Upper lobe of left lung (tissue), 6 donors: ENCODE data around the gene PAPLN. TPM values are rescaled to one million over a fixed set of nuclear protein-coding genes. Genes with fewer than 3 reads are reported as not detected.

Source experiments
- ATAC-seq, 2 donors: fragments of 200-7000 bp; cut with Tn5 transposase; one replicate each; pipeline ENCODE4 v1.9.1; 2022; ENCODE audit warnings: mild to moderate bottlenecking in 2 of 2, moderate library complexity in 2 of 2; ENCODE audit not compliant: low FRiP score in 2 of 2
- DNase-seq, 2 donors: peaks; one replicate each; pipeline ENCODE4 v3.0.0-alpha.2; 2019 to 2020
- H3K27ac ChIP-seq, 4 donors: fragments of 200-600 bp; sonication (generic); one replicate each; pipeline ENCODE4 v1.5.1; 2016 to 2019
- H3K27me3 ChIP-seq, 4 donors: fragments of 200-600 bp; sonication (generic); one replicate each; pipeline ENCODE4 v1.5.1; 2017 to 2019
- H3K36me3 ChIP-seq, 4 donors: fragments of 200-600 bp; sonication (generic); one replicate each; pipeline ENCODE4 v1.5.1; 2016 to 2019
- H3K4me1 ChIP-seq, 4 donors: fragments of 200-600 bp; sonication (generic); one replicate each; pipeline ENCODE4 v1.5.1; 2018 to 2019
- H3K4me3 ChIP-seq, 4 donors: fragments of 200-600 bp; sonication (generic); one replicate each; pipeline ENCODE4 v1.5.1; 2017 to 2019; ENCODE audit warnings: mild to moderate bottlenecking in 2 of 4, moderate library complexity in 1 of 4
- H3K9me3 ChIP-seq, 4 donors: fragments of 200-600 bp; sonication (generic); one replicate each; pipeline ENCODE4 v1.5.1; 2018 to 2019
- CTCF ChIP-seq, 6 experiments: fragments of 450-650 bp in 4 of 6; fragments of 200-600 bp in 2 of 6; sonication (generic) in 2 of 6; IDR thresholded peaks; one replicate each; pipeline ENCODE4 v1.5.1; 2016 to 2019; ENCODE audit warnings: antibody characterized with exemption in 6 of 6
- EP300 ChIP-seq, 4 donors: sonication (generic); formaldehyde crosslinking; IDR thresholded peaks; one replicate each; pipeline ENCODE4 v1.5.1; 2017; ENCODE audit warnings: antibody characterized with exemption in 4 of 4, control low read depth in 2 of 4
- POLR2A ChIP-seq, 4 donors: fragments of 450-650 bp; IDR thresholded peaks; one replicate each; pipeline ENCODE4 v1.5.1; 2016 to 2017; ENCODE audit warnings: antibody characterized with exemption in 4 of 4, mild to moderate bottlenecking in 2 of 4
- POLR2AphosphoS5 ChIP-seq, 2 donors: sonication (generic); formaldehyde crosslinking; IDR thresholded peaks; one replicate each; pipeline ENCODE4 v1.5.1; 2017; ENCODE audit warnings: antibody characterized with exemption in 2 of 2
- WGBS, 2 donors: methylation state at CpG; one replicate each; pipeline ENCODE4 v1.1.5; 2017 to 2018; 5-methylcytosine and 5-hydroxymethylcytosine counted together
- total RNA-seq, 6 donors: library from RNA; depleted of rRNA in 4 of 6; stranded (reverse); fragments of >200 nt in 4 of 6; gene quantifications; one replicate each; pipeline versions ENCODE4 v1.1.0 to v1.2.1, GENCODE V29; 2016 to 2021
- donor health status: DM: no; HTN: no; CAD: no; lungs with moderate emphysema.
- donor health status: DM: no; HTN: yes; CAD: no; lungs with severe emphysema.

PAPLN gene
- total RNA-seq, 6 donors from 2014 or later, result 10.3 to 62.9 (median 16.5) TPM

DNA sequence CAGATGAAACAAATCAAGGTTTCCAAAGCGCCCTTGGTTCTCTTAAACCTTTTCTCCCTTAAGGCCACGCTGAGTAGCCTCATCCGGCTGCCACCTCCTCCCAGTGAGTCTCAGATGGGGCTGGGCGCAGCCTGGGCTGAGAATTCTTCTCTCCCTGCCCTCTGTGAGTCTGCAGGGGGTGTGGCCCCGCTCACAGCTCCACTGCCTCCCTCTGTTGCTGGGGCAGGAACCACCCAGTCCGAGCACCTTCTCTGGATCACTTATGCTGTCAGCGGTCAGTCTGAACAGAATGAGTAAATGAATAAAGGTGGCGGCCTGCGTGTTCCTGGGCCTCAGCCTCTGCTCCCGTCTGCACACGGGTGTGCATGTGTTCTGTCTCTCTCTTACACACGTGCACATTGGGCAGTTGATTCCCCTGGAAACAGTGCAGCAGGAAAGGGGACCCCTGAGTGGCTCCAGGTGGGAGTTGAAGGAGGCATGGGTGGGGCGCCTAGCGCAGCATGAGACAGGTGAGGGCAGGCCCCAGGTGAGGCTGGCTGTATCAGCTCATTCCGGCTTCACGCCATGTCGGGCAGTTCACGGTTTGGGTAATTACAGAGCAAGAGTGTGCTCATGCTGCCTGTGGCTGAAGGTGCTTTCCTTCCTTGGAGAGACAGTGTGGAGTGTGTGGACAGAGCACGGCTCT lies 4.3 kb downstream of the PAPLN start:
- Histone ChIP-seq H3K27me3 (peaks cover 0 to 21% (median 11%) of the 10 kb centered on the region in 4 donors), H3K27ac (peak overlapping the region in 2 of 4 donors; percentile 32 to 62), H3K9me3 (no peaks in the 10 kb centered on the region), H3K4me3 (no peak overlapping the region), H3K36me3 (no peaks in the 10 kb centered on the region), H3K4me1 (peaks cover 26 to 76% (median 55%) of the 10 kb centered on the region in 4 donors)
- DNase-seq (peak in 1 of 2 donors; percentile 10), ATAC-seq (no peak)
- WGBS, 2 donors, result 93 to 95% methylated on average over 18 to 19 of the region's 19 CpGs
- TF ChIP-seq CTCF (IDR thresholded peaks at IDR 0.05), result no peak
- no peak for TF ChIP-seq EP300 (IDR thresholded peaks at IDR 0.05)
- TF ChIP-seq POLR2AphosphoS5 (IDR thresholded peaks at IDR 0.05), result no peak
- no peak for TF ChIP-seq POLR2A (IDR thresholded peaks at IDR 0.05)

DNA sequence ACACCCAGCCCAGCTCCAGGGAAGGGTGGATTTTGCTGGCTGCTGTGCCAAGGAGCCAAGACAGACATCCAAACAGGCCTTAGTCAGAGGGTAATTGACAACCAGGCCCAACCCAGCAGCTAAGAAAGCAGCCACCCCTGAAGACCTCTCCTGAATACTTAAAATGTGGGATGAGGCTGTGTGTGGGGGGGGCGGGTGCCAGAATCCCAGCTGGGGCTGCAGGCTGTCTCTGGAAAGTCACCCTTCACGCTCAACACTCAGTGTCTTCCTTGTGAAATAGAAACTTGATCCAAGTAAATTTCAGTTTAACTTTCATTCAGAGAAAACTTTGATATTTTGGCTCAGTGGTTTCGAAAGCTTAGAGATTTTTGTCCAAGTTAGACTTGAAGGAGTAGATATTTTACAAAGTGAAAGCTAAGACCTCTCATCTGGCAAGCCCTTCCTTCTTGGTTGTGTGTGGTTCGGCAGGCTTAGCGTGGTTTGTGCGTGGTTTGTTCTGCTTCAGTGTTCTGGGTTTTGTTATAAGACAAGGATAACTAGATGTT lies 5.1 kb downstream of the PAPLN start:
- ATAC-seq, result no peak
- H3K9me3 ChIP-seq, result no peaks in the 10 kb centered on the region
- WGBS, 2 donors, result 70 to 75% methylated on average over 6 of the region's 6 CpGs
- peaks cover 23 to 69% (median 49%) of the 10 kb centered on the region in 4 donors for H3K4me1 ChIP-seq
- peak overlapping the region in 3 of 4 donors; percentile 5 to 62 (median 32) for H3K27ac ChIP-seq
- peaks cover 0 to 19% (median 10%) of the 10 kb centered on the region in 4 donors for H3K27me3 ChIP-seq
- TF ChIP-seq POLR2A (IDR thresholded peaks at IDR 0.05), result no peak
- TF ChIP-seq CTCF (IDR thresholded peaks at IDR 0.05), result no peak
- TF ChIP-seq POLR2AphosphoS5 (IDR thresholded peaks at IDR 0.05), result no peak
- no peak for TF ChIP-seq EP300 (IDR thresholded peaks at IDR 0.05)
- peak in 1 of 2 donors; percentile 11 for DNase-seq
- no peak overlapping the region for H3K4me3 ChIP-seq
- no peaks in the 10 kb centered on the region for H3K36me3 ChIP-seq

DNA sequence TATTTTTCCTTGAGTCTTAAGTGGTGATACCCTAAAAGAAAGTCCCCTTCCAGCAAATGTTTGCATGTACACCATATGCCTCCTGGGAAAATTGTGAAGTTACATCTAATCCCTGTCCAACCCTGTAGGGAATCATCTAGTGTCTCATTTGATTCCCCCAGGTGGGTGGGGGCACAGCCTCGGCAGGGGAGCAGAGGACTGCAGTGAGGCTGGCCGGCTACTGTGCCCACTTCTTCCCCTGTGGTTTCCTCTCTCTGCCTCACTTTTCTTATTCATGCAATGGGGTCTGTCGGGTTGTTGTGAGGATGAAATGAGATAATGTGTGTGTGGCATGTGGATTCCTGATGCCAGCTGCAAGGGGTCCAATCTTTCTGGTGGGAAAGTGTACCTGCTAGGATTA lies 6.0 kb downstream of the PAPLN start:
- 63 to 70% methylated on average over 3 of the region's 3 CpGs for WGBS, 2 donors
- Histone ChIP-seq H3K9me3 (no peaks in the 10 kb centered on the region), H3K27me3 (peaks cover 0 to 10% (median 3%) of the 10 kb centered on the region in 4 donors), H3K4me1 (peaks cover 14 to 60% (median 40%) of the 10 kb centered on the region in 4 donors), H3K36me3 (no peaks in the 10 kb centered on the region), H3K4me3 (no peak overlapping the region), H3K27ac (no peak overlapping the region)
- TF ChIP-seq CTCF (IDR thresholded peaks at IDR 0.05), result no peak
- TF ChIP-seq POLR2AphosphoS5 (IDR thresholded peaks at IDR 0.05), result no peak
- no peak for TF ChIP-seq EP300 (IDR thresholded peaks at IDR 0.05)
- no peak for TF ChIP-seq POLR2A (IDR thresholded peaks at IDR 0.05)
- no peak for ATAC-seq
- no peak for DNase-seq

- peaks cover 0 to 7% (median 2%) of the 10 kb centered on the region in 4 donors for H3K27me3 ChIP-seq
- ATAC-seq (no peak), DNase-seq (no peak)
- peaks cover 10 to 55% (median 36%) of the 10 kb centered on the region in 4 donors for H3K4me1 ChIP-seq
- TF ChIP-seq EP300 (IDR thresholded peaks at IDR 0.05) (no peak), POLR2A (IDR thresholded peaks at IDR 0.05) (no peak), CTCF (IDR thresholded peaks at IDR 0.05) (no peak), POLR2AphosphoS5 (IDR thresholded peaks at IDR 0.05) (no peak)
- H3K4me3 ChIP-seq, result no peak overlapping the region
- WGBS, 2 donors, result 98 to 100% methylated on average over 2 of the region's 2 CpGs
- no peaks in the 10 kb centered on the region for H3K9me3 ChIP-seq
- H3K36me3 ChIP-seq, result no peaks in the 10 kb centered on the region
- no peak overlapping the region for H3K27ac ChIP-seq
These were observed 6.4 kb downstream of the PAPLN start for GRCh38 chr14:73243748-73244147.
